Activated naive CD4-positive, alpha-beta T cell treated with anti-CD3 and anti-CD28 coated beads, Interleukin-2, amount 50 U/mL, for 16 hours (primary cell): Measurements from ENCODE around the gene PLPPR3.

Experiments used
- DNase-seq: peaks from one replicate; pipeline ENCODE4 v3.0.0-alpha.2; 2020

PLPPR3 gene

DNA sequence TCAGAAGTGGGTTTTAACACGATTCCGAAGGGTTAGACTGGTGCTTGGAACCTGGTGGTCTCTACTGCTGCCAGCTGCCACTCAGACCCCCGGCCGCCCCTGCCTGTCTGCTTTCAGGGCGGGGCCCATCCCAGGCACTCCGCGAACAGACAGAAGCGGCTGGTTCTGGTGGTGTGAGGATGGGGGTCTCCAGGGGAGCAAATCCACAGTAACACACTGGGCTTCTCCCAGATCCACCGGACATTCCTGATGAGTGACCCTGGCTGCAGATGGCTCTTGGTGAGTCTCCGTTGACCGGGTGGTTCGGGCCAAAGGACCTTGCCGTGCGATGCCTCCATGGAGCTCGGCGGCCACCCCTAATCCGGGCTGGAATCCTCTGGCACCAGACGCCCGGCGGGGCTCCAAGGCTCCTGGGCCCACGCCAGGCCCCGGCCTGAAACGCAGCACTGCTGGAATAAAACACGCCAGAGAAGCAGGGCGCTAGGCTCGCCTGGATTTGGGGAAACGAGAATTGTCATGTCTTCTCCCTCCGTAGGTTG is 26.6 kb downstream of the PLPPR3 start:
- DNase-seq = no peak

DNA sequence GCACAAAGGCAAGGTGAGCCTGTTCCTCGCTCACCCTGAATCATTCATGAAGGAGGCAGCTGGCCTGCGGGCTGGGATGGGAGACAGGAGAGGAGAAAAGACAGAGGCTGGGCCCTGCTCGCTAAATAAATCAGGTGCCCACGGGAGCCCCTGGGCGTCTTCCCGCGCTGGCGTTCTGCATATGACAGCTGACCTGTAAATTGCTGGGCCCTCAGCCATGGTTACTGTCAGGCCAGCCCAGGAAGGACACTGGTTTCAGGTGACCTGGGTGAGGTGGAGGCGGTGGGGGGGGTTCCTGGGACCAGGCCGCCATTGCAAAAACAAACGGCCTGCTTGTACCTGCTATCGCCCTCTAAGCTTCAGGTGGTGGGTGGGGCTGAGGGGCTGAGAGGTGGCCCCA is 27.9 kb downstream of the PLPPR3 start:
- DNase-seq = no peak

DNA sequence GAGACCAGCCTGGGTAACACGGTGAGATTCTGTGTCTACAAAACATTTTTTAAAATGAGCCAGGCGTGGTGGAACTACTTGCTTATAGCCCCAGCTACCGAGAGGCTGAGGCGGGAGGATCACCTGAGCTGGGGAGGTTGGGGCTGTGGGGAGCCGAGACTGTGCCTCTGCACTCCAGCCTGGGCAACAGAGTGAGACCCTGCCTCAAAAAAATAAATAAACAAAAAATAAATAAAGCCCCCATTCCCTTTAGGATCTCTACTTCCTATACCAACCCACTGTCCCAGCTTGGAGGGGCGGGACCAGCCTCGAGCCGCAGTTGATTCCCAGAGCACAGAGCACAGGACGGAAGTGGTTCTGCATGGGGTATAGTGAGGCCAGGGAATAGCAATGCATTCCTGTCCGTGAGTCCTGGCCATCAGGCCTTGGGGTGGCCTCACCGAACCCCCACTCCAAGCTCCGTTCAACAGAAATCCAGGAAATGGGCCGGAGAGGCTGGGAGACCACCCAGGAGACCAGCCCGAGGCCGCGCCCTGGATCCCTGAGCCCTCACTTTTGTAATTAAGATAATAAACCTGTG is 29.4 kb downstream of the PLPPR3 start:
- DNase-seq = no peak

DNA sequence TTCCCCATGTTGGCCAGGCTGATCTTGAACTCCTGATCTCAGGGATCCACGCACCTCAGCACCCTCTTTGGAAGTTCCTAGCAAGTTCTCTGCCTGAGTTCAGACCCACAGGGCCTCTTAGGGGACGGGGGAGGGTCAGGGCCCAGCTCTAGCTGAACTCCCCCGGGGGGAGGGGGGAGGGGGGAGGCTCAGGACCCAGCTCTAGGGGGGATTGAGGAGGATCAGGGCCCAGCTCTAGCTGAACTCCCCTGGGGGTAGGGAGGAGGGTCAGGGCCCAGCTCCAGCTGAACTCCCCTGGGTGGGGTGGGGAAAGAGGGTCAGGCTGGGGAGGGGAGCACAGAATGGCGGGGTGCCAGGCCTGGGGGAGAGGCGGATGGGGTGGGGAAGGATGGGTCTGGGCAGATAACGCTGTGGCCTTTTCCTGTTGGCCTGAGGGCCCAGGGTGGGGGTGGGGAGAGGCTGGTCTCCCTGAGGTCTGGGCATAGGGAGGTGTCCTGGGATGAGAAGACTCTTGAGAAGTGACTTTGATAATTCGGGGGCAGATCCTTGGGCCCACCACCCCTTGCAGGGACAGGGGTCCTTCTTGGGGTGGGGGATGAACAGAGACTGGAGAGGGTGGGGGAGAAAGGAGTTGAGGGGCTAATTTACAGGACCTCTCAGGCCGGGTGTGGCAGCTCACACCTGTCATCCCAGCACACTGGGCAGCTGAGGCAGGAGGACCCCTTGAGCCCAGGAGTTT is 30.0 kb downstream of the PLPPR3 start:
- DNase-seq = no peak

DNA sequence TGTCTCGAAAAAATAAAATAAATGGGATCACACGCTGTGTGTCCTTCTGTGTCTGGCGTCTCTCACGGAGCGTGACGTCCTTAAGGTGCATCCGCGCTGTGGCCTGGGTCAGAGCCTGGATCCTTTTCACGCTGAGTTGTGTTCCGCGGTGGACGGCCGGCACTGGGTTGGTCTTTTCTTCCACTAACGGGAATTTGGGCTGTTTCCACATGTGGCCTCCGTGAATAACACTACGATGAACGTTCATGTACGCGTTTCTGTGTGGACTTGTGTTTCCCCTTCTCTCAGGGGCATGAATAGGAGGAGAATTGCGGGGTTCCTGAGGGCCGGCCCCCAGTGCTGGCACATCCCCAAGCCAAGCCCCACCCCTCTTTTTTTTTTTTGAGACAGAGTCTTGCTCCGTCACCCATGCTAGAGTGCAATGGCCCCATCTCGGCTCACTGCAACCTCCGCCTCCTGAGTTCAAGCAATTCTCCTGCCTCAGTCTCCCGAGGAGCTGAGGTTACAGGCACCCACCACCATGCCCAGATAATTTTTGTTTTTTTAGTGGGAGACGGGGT is 30.7 kb downstream of the PLPPR3 start:
- no peak for DNase-seq

DNA sequence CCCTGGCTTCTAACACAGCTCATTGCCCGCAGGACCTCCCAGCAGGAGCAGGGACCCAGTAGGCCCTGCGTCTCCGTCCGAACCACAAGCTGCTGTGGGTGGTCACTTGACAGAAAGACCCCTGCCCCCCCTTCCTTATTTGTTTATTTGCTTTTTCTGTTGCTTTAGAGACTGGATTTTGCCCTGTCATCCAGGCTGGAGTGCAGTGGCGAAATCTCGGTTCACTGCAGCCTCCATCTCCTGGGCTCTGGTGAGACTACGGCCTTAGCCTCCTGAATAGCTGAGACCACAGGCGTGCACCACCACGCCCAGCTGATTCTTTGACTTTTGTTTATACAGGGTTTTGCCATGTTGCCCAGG is 32.1 kb downstream of the PLPPR3 start:
- DNase-seq = no peak

DNA sequence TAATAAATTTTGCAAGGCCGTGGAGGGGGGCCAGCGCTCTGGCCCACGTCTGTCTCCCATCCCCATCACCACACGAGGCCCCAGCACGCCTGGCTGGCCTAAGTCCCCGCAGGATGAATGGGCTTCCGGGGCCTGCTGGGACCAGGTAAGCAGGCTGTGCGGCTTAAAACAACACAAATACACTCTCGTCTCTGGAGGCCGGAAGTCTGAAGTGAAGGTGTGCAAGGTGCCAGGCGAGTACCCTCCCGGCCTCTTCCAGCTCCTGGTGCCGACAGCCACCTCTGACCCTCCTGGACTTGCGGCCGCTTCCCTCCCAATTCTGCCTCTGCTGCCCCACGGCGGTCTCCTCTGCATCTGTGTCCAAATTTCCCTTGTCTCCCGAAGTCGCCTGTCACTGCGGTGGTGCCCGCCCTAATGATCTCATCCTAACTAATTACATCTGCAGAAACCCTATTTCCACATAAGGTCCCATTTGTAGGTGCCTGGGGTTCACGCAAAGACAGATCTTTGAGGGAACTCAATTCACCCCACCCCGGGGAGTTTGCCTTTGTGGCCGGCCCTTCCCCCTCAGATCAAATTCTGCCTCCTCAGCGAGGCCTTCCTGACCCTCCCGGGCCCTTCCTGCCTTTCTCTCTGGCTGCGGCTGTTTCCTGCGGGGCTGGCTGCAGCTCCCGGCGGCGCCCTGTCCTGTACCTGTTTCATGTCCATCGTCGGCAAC is 32.6 kb downstream of the PLPPR3 start:
- no peak for DNase-seq

DNA sequence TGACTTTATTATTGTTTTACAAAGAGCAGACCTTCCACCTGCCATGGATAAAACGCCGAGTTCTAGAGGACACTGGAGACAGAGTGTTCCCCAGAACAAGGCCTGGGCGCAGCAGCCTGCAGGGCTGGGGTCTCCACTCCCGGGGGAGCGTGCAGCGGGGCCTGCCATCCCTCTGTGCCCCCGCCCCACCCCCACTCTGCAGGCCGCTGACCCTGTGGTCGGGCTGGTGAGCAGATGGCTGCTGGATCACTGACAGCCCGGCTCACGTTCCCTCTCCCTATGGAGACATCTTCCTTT is 33.1 kb downstream of the PLPPR3 start:
- DNase-seq = no peak

DNA sequence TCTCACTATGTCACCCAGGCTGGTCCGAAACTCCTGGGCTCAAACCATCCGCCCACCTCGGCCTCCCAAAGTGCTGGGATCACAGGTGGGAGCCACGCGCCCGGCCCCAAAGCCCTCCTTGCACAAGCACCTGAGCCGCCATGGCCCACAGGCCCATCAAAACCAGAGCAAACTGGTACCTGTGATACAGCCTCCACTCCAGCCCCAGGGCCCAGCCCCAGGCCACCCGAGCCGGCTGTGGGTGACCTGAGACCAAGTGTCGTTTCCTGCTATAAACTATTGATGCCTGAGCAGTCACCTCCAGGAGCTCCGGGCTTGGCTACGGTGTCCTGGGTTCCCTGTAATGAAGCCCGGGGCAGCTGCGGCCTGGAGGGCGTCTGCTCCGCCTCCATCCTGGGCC is 34.2 kb downstream of the PLPPR3 start:
- no peak for DNase-seq

DNA sequence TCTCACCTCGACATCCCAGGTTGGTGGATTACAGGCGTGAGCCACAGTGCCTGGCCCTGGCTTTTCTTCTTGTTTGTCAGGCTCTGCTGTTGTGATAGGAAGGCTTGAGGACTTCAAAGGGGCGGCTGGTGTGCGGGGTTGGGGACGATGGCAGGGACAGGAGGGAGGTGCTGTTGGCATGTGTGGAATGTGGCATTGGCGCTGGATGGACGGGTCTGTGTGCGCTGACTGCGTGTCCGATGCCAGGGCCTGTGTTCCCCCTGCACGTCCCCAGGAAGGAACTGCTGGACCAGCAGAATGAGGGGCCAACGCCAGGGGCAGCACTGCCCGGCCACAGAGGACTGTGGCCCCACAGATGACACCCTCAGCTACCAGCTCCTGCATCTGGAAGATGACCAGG is 37.2 kb downstream of the PLPPR3 start:
- no peak for DNase-seq

DNA sequence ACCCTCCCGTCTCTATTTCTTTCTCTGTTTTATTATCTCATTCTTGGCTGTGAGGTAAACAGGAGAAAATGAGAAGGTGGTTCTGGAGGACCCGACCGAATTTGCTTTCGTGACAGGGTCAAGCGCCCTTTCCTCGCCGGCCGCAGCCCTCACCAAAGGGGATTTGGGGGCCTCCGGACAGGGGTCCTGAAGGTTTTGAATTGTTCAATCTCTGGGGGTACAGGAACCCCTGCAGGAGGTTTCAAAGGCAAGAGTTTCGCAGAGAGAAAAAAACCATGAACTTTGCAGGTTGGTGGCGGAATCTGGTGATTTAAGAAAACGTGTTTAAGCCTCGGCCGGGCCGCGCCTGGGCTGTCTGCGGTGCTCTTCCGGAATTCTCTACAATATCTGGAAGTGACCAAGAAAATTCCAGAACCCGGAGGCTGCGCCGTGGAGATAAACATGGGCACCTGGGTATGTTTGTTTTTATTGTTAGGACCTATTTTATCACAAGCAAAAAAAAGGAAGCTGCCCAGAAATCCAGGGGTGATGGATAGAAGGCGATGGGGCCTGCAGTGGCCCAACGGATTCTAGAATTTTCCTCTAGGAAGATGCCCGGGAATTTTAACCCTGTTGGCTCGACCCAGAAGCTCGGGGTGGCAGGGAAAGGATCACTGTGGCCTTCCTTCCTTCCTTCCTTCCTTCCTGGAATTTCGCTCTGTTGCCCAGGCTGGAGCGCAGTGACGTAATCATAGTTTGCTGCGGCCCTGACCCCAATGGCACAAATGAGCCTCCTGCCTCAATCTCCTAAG is 38.7 kb downstream of the PLPPR3 start:
- no peak for DNase-seq

DNA sequence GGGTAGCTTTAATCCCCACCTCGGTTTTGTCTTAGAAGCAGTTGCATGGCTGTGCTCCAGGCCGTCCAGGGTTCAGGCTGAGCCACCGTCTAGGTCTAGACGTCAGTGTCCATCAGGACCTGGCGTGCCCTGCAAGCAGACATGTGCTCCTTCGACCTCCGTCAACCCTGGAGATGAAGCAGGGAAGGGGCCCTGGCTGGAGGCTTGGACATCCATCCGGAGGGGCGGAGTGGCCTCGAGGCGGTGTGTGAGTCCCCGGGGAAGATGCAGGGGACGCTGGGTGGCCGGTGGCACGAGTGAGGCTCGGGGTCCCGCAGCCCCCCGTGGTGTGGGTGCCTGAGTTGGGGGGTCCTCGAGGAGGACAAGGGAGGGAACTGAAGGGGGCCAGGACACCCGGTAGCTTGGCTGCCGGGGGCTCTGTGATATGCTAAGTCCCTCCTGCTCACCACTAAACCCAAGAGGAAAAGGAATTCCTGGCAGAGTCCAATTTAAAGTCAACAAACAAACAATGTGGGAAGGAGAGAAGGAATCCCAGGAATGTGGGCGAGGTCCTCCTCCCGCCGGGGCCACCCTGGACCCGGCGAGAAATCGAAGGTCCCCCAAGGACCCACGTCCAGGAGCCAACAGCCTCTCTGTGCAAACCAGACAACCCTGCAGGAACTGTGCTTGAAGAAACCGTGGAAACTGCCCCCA is 39.4 kb downstream of the PLPPR3 start:
- no peak for DNase-seq

DNA sequence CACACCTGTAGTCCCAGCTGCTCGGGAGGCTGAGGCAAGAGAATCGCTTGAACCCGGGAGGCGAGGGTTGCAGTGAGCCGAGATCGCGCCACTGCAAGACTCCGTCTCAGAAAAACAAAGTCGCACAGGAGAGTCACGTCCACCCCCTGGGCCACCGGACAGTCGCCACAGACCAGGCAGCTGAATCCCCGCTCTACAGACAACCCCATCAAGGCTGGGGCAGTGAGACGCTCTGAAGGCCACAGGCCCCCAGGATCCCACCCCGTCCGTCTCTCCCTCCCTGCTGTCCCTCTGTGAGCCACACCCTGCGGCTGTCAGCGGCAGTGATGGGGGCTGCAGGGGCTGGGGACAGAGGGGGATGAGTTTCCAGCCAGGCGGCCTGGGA is 40.0 kb downstream of the PLPPR3 start:
- no peak for DNase-seq

DNA sequence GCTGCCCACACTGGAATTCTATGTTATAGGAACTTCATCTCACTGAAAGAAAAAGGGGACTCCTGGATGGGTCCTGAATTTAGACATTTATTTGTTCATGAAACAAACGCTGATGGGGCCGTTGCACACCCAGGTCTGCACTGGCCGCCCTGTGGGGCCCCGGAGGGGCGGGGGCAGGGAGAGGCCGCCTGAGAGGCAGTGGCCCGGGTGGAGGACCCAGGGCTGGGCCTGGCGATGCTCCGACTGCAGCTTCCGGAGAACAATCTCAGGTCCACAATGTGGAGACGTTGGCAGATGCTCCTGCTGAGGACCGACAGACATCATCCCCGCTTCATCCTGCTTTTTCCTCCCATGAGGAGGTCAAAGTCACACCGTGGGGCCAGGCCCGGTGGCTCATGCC is 40.8 kb downstream of the PLPPR3 start:
- no peak for DNase-seq

DNA sequence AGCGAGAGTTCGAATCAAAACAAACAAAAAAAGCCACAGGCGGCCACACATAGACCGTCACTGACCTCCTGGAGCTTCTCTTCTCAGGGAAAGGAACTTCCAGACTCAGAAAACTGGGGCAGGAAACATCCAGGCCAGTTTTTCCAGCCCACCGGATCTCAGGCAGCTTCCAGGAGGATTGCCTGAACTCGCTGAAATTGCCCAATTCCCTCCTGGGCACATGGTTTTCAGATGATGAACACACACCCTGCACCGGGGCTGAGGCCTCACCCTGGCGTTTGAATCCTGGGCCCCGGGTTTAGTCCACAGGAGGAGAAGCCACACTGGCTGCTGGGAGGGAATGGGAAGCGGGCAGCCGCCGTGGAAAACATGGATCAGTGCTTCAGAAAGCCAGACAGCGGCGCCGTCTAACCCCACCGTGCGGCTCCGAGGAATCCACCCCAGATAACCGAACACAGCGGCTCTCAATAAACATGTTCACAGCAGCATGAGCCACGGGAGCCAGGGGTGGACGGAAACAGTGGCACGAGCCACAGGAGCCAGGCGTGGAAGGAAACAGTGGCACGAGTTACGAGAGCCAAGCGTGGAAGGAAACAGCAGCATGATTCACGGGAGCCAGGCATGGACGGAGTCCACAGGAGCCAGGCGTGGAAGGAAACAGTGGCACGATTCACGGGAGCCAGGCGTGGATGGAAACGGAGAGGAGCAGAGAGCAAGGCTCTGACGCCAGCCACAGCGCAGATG is 42.7 kb downstream of the PLPPR3 start:
- DNase-seq = no peak

DNA sequence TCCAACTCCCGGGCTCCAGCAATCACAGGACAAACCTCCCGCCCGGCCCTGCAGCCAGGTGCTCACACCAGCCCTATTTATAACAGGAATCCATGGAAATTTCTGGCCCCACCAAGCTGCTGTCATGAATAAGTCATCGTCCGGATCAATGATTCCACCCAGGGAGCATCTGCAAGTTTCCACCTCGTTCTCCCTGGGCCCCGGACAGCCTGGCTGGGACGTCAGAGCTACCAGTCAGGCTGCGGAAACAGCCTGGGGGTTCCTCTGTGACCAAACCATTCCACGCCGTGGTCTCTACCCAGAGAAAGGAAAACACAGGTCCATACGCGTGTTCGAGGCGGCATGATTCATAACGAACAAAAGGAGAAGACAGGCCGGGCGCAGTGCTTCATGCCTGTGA is 45.2 kb downstream of the PLPPR3 start:
- no peak for DNase-seq

DNA sequence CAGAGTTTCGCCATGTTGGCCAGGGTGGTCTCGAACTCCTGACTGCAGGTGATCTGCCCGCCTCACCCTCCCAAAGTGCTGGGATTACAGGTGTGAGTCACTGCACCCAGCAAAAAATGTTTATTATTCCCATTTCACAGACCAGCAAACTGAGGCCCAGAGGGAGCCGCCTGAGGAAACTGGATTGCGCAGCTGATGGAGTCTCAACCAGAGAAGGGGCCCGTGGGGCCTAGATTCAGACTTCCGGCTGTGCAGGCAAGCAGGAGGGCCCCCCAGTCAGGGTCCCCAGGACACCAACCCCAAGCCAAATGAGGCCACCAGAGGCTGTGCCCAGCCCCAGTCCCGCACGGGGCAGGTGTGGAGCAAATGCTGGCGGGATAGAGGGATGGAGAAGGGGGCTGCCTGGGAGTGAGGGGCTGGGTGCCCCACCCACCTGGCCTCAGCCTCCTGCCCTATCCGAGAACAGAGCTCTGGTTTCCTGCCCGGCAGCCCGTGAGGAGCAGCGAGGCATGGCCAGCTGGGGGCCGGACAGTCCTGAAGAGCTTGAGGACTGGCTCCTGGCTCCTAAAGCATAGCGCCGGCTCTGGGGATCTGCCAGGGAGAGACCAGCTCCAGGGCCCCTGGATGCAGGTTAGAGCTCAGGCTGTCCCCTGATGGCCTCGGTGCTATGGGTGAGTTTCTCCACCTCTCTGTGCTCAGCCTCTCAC is 48.9 kb downstream of the PLPPR3 start:
- no peak for DNase-seq

DNA sequence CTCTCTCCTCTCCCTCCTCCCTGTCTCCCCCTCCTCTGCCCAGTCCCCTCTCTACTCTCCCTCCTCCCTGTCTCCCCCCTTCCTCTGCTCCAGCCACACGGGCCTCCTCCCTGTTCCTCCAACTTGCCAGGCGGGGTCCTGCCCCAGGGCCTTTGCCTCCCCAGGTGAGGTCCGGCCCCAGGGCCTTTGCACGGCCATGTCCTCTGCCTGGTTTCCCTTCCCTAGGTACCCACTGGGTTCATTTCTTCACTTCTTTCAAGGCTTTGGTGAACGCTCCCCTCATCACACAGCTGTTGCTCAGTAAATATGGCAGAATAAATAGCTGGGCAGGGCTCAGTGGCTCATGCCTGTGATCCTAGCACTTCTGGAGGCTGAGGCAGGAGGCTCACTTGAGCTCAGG is 49.7 kb downstream of the PLPPR3 start:
- no peak for DNase-seq

DNA sequence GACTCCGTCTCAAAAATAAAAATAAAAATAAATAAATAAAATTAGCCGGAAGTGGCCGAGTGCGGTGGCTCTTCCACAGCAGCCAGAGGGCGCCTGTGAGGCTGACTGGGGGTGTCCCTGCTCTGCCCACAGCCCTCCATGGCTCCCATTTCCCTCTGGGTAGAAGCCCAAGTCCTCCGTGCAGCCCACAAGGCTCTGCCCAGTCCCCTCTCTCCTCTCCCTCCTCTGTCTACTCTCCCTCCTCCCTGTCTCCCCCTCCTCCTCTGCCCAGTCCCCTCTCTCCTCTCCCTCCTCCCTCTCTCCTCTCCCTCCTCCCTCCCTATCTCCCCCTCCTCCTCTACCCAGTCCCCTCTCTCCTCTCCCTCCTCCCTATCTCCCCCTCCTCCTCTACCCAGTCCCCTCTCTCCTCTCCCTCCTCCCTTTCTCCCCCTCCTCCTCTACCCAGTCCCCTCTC is 50.4 kb downstream of the PLPPR3 start:
- peak; percentile 43 for DNase-seq

DNA sequence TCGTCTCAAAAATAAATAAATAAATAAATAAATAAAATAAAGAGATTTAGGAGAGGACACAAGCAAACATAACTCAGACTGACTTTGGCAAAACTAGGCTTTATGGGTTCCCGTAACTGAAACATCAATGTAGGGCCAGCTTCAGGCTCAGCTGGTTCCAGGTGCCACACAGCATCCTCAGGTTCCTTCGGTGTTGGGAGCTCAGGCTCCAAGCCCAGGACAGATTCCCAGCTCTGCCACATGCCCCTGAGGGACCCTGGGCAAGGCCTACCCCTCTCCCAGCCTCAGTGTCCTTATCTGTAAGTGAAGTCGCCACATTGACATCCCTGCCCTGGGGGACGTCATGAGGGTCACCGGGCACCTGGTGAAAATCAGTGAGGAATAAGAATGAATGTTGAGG is 52.1 kb downstream of the PLPPR3 start:
- DNase-seq = no peak

DNA sequence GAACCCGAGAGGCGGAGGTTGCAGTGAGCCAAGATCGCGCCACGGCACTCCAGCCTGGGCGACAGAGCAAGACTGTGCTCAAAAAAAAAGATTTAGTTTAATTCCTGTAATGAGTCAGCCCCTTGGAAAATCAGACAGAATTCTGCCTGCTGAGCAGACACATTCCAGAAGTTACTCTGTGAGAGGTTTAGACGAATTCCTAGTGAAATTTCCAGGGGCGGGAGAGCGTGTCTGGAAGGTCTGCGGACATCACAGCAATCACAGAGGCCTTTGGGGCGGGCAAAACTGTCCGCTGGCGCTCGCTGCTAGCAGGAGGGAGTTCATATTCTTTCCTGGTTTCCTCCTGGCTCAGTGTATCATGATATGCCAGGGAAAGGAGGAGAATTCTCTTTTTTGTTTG is 53.3 kb downstream of the PLPPR3 start:
- DNase-seq = no peak
